Thoracic aorta (tissue), 2 donors: Measurements from ENCODE around the gene ETNK2. TPM values are rescaled to one million over a fixed set of nuclear protein-coding genes. Genes with fewer than 3 reads are reported as not detected.

ENCODE experiments used
- ATAC-seq: fragments of 150-250 bp; one replicate; pipeline ENCODE4 v1.8.0; 2017; ENCODE audit warnings: low read depth; ENCODE audit not compliant: insufficient number of reproducible peaks, low FRiP score
- DNase-seq: peaks from one replicate; pipeline ENCODE4 v3.0.0-alpha.2; 2020; ENCODE audit warnings: low spot score
- H3K27ac ChIP-seq, 2 donors: fragments of 200-600 bp; sonication (generic); 1 replicate in 1 of 2; 2 replicates in 1 of 2; pipeline ENCODE4 v1.5.1; 2016; ENCODE audit warnings: mild to moderate bottlenecking in 2 of 2, moderate library complexity in 2 of 2
- H3K27me3 ChIP-seq: fragments of 200-600 bp; sonication (generic); replicated peaks from 2 replicates; pipeline ENCODE4 v1.6.0; 2016; ENCODE audit warnings: mild to moderate bottlenecking; ENCODE audit not compliant: insufficient read depth
- H3K36me3 ChIP-seq: fragments of 200-600 bp; sonication (generic); one replicate; pipeline ENCODE4 v1.5.1; 2016
- H3K4me1 ChIP-seq, 2 donors: fragments of 200-600 bp; sonication (generic); 1 replicate in 1 of 2; 2 replicates in 1 of 2; pipeline versions ENCODE4 v1.5.1 to v1.6.0; 2016; ENCODE audit warnings: low read depth in 2 of 2, mild to moderate bottlenecking in 1 of 2; ENCODE audit not compliant: control insufficient read depth in 1 of 2
- H3K4me3 ChIP-seq: fragments of 200-600 bp; sonication (generic); 2 replicates; pipeline ENCODE4 v1.5.1; 2016; ENCODE audit warnings: mild to moderate bottlenecking
- H3K9me3 ChIP-seq: fragments of 200-600 bp; sonication (generic); 2 replicates; pipeline ENCODE4 v1.5.1; 2016
- CTCF ChIP-seq: fragments of 200-600 bp; sonication (generic); IDR thresholded peaks from one replicate; pipeline ENCODE4 v1.5.1; 2019; ENCODE audit warnings: antibody characterized with exemption
- total RNA-seq, 2 donors: library from RNA; depleted of rRNA; stranded (reverse); fragments of >200 nt; gene quantifications; one replicate each; pipeline versions ENCODE4 v1.1.0 to v1.2.3, GENCODE V29; 2016

ETNK2 gene
- total RNA-seq, 2 donors from 2014 or later = 18.0 to 24.5 TPM

DNA sequence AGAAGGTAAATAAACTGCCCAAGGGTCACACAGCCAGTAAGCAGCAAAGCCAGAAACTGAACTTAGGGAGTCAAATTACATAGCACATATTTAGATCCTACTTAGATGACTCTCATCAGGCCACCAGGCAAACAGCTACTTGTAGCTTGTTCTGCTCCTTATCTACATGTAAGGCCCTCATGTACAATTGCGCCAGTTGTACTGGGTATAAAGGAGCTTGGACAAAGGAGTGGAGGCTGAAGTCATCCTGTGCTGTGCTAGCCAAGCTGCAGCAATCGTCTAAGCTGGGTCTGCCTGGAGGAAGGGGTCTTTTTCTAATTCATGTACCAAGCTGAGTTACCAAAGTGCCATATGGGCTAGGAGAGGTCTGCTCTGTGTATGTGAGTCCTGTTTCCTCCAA lies 12.8 kb downstream of the ETNK2 start:
- H3K27me3 ChIP-seq = no peaks in the 10 kb centered on the region
- ATAC-seq (no peak), DNase-seq (no peak)
- no peak overlapping the region for H3K27ac ChIP-seq
- TF ChIP-seq CTCF = no peak
- H3K4me1 ChIP-seq = no peaks in the 10 kb centered on the region
- no peaks in the 10 kb centered on the region for H3K9me3 ChIP-seq
- H3K36me3 ChIP-seq = peaks cover 17% of the 10 kb centered on the region
- H3K4me3 ChIP-seq = no peak overlapping the region

DNA sequence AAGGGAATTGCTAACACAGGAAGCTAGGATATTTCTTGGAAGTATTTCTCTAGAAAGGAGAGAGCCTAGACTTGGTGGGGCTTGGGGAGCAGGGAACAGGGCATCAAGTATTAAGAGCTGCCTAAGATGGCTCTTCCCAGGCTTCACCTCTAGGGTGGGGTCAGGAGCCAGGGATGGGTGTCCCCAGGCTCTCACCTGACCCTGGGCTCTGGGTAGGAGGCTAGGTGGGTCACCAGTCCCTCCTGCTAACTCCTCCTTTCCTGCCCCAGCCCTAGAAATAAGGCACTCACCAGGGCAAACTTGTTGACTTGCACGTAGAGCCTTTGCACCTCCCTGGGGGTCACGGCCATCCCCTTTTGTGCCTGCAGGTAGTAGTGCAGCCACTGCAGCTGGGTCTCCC lies 15.0 kb downstream of the ETNK2 start:
- ATAC-seq (no peak), DNase-seq (no peak)
- no peak overlapping the region for H3K27ac ChIP-seq
- peaks cover 19% of the 10 kb centered on the region for H3K36me3 ChIP-seq
- H3K9me3 ChIP-seq = no peaks in the 10 kb centered on the region
- no peaks in the 10 kb centered on the region for H3K4me1 ChIP-seq
- no peak overlapping the region for H3K4me3 ChIP-seq
- H3K27me3 ChIP-seq = no peaks in the 10 kb centered on the region
- TF ChIP-seq CTCF = no peak

DNA sequence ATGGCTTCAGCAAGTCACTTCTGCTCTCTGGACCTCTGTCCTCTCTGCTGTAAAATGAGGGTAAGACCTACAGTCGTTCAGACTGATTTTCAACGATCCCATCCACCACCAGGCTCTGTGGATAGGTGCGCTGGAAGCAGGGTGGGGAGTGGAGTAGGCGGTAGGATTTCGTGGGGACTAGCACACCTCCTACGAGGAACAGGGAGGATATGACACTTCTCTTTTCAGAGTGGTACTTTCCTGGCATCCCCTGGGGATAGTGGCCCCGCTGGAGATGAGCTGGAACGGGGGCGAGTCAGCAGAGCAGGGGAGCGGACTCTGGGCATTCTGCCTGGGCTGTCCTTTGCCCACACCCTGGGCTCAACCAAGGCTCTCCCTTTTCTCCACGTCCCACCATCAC lies 17.7 kb downstream of the ETNK2 start:
- Histone ChIP-seq H3K27ac (no peak overlapping the region), H3K4me1 (peaks cover 4 to 21% of the 10 kb centered on the region in 2 donors), H3K27me3 (no peaks in the 10 kb centered on the region), H3K36me3 (peaks cover 19% of the 10 kb centered on the region), H3K4me3 (no peak overlapping the region), H3K9me3 (no peaks in the 10 kb centered on the region)
- DNase-seq = no peak
- ATAC-seq = no peak
- TF ChIP-seq CTCF = no peak

GRCh38 chr1:204132718-204133117 lies 19.1 kb downstream of the ETNK2 start:
- Histone ChIP-seq H3K36me3 (peaks cover 13% of the 10 kb centered on the region), H3K27me3 (no peaks in the 10 kb centered on the region), H3K27ac (no peak overlapping the region), H3K4me1 (peaks cover 4 to 27% of the 10 kb centered on the region in 2 donors), H3K4me3 (no peak overlapping the region), H3K9me3 (no peaks in the 10 kb centered on the region)
- TF ChIP-seq CTCF = no peak
- ATAC-seq = no peak
- DNase-seq = no peak

- Histone ChIP-seq H3K9me3 (no peaks in the 10 kb centered on the region), H3K4me1 (peaks cover 4 to 34% of the 10 kb centered on the region in 2 donors), H3K36me3 (peaks cover 13% of the 10 kb centered on the region), H3K27me3 (no peaks in the 10 kb centered on the region), H3K4me3 (no peak overlapping the region), H3K27ac (peak overlapping the region in 1 of 2 donors; percentile 20)
- DNase-seq = no peak
- TF ChIP-seq CTCF = no peak
- no peak for ATAC-seq
These were observed 19.9 kb downstream of the ETNK2 start for GRCh38 chr1:204131978-204132377.
